Effector memory CD4-positive, alpha-beta T cell (primary cell): ENCODE data around the gene ACD.

ENCODE experiments used
- DNase-seq, 3 donors: peaks; one replicate each; pipeline ENCODE4 v3.0.0-alpha.2; 2020
- H3K27ac ChIP-seq: 2 replicates; pipeline ENCODE4 v1.7.0; 2013; ENCODE audit warnings: mild to moderate bottlenecking, low read length, moderate library complexity; ENCODE audit not compliant: insufficient read depth, poor library complexity, severe bottlenecking
- H3K27me3 ChIP-seq: replicated peaks from 2 replicates; pipeline ENCODE4 v1.7.0; 2013; ENCODE audit warnings: mild to moderate bottlenecking, low read length; ENCODE audit not compliant: insufficient read depth, control insufficient read depth, poor library complexity, severe bottlenecking
- H3K36me3 ChIP-seq: 2 replicates; pipeline ENCODE4 v1.7.0; 2013; ENCODE audit warnings: mild to moderate bottlenecking, low read length, moderate library complexity; ENCODE audit not compliant: control insufficient read depth, insufficient read depth
- H3K4me1 ChIP-seq: 2 replicates; pipeline ENCODE4 v1.7.0; 2013; ENCODE audit warnings: low read length, mild to moderate bottlenecking; ENCODE audit not compliant: control insufficient read depth, insufficient read depth, poor library complexity, severe bottlenecking
- H3K4me3 ChIP-seq: 2 replicates; pipeline ENCODE4 v1.7.0; 2013; ENCODE audit warnings: low read length, low read depth, mild to moderate bottlenecking; ENCODE audit not compliant: insufficient read depth, poor library complexity, severe bottlenecking
- H3K9me3 ChIP-seq: 2 replicates; pipeline ENCODE4 v1.7.0; 2013; ENCODE audit warnings: mild to moderate bottlenecking, low read length, moderate library complexity; ENCODE audit not compliant: control insufficient read depth

Gene ACD

DNA sequence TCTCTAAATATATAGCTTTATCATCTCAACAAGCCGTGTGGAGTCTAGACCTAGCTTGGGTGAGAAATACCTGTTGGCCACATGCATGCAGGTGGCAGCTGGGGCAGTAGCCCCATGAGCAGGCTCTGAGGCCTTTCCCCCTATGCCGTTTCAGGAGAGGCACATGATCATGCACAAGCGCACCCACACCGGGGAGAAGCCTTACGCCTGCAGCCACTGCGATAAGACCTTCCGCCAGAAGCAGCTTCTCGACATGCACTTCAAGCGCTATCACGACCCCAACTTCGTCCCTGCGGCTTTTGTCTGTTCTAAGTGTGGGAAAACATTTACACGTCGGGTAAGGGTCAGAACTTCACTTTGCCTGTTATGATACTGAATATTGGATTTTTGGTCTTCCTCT lies 31.8 kb downstream of the ACD start:
- Histone ChIP-seq H3K36me3 (peaks cover 76% of the 10 kb centered on the region), H3K27ac (no peak overlapping the region), H3K4me1 (no peaks in the 10 kb centered on the region)

DNA sequence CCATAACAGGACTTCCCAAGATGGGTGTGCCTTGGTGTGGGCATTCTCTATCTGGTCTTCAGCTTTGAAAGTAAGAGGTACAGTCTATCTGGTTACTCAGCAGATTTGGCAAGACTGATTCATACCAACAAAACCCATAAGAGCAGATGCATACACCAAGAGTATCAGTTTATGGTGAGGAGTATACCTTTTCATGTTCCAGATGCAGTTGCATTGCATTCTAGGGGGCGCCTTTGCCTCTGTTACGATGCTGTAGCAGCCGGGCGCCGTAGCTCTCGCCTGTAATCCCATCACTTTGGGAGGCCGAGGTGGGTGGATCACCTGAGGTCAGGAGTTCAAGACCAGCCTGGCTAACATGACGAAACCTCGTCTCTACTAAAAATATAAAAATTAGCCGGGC lies 46.3 kb downstream of the ACD start:
- Histone ChIP-seq H3K9me3 (no peaks in the 10 kb centered on the region), H3K36me3 (peaks cover 55% of the 10 kb centered on the region), H3K4me1 (no peaks in the 10 kb centered on the region), H3K27ac (no peak overlapping the region), H3K27me3 (no peaks in the 10 kb centered on the region), H3K4me3 (no peak overlapping the region)
- DNase-seq: no peak

More for the DNA sequence above, 31.8 kb downstream of the ACD start:
- Histone ChIP-seq H3K9me3 (no peaks in the 10 kb centered on the region), H3K27me3 (no peaks in the 10 kb centered on the region), H3K4me3 (no peak overlapping the region)
- no peak for DNase-seq

DNA sequence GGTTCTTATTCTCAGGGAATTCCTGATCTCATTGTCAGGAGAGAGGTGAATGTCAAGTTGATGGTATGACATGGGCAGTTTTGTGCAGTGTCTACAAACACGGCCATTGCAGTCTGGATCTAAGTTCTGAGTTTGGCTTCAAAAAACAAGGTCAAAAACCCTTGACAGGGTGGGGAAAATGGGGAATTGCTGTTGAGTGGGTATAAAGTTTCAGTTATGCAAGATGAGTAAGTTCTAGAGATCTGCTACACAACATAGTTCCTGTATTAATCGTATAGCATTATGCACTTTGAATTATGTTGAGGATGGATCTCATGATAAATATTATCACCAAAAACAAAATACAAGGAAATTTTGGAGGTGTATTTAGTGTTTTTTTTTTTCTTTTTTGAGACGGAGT lies 51.7 kb downstream of the ACD start:
- H3K9me3 ChIP-seq: no peaks in the 10 kb centered on the region
- H3K4me1 ChIP-seq: no peaks in the 10 kb centered on the region
- H3K36me3 ChIP-seq: peaks cover 29% of the 10 kb centered on the region
- no peak overlapping the region for H3K27ac ChIP-seq
- no peak for DNase-seq
- no peak overlapping the region for H3K4me3 ChIP-seq
- H3K27me3 ChIP-seq: no peaks in the 10 kb centered on the region
